ENCODE data around the gene TRAM2. TPM values are rescaled to one million over a fixed set of nuclear protein-coding genes. Genes with fewer than 3 reads are reported as not detected.

The TRAM2 gene
- total and polyA plus RNA-seq, 9 of the 15 experiments (the other 6 are each of a cell fraction or from before 2014, with no cell fraction given) = 2.6 to 13.3 (median 8.9) TPM

DNA sequence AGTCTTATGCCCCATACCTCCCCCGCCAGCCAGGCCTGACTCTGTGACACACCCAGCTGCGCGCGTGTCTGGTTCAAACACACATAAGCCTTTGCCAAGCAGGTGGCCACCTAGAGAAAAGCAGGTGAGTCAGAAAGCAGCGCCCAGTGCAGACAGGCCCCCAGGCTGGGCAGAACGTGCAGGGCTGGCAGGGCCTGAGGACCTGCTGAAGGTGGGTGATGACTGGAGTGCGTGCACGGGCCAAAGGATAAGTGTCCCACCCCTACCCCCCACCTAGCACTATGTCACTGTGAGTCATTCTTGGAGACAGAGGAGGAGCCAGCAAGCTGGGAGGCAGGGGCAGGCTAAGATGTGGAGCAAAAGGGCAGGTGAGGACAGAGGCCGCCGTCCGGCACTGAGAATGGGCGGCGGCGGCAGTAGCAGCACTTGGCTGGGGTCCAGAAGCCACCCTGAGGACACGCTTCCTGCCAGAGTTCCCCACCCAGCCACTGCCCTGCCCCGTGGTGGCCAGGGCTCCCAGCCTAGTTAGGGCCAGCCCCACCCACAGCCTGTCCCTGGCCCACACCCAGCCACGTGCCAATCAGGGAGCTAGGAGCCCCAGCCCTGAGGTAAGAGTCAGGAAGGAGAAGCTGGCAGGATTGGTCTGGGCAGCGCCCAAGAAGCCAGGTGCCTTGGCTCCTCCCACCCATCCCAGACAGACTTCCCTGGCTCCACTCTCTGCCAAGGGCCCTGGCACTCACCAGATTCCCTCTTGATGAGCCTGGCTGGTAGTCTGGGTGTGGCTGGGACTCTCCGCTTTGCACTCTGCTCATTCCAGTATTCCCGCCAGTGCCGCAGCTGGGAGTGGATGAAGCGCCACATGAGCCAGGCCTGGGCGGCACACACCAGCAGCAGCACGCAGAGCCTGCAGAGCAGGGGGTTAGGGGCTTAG, 72.7 kb downstream of the TRAM2 start (continued):
- no peak for TF ChIP-seq ZBTB17 (CRISPR knock-in tag; IDR thresholded peaks at IDR 0.05)
- TF ChIP-seq PRPF4 (IDR thresholded peaks at IDR 0.05; ENCODE audit: insufficient read depth, low read depth, low read length, poor library complexity, severe bottlenecking) = no peak
- TF ChIP-seq ZNF696 (CRISPR knock-in tag; conservative IDR thresholded peaks at IDR 0.05) = no peak
- peak; percentile 48; the same call in 1 of the 2 replicates for TF ChIP-seq TOE1 (IDR thresholded peaks at IDR 0.05; ENCODE audit: borderline replicate concordance)
- TF ChIP-seq TOE1 (CRISPR knock-in tag; IDR thresholded peaks at IDR 0.05; ENCODE audit: borderline replicate concordance, low read depth) = no peak
- no peak for TF ChIP-seq KLF13 (tag; IDR thresholded peaks at IDR 0.05; ENCODE audit: borderline replicate concordance, low read depth)
- TF ChIP-seq ZNF12 (CRISPR knock-in tag; IDR thresholded peaks at IDR 0.05) = no peak
- TF ChIP-seq KLF6 (CRISPR knock-in tag; IDR thresholded peaks at IDR 0.05; ENCODE audit: borderline replicate concordance) = no peak
- TF ChIP-seq SETDB1 (IDR thresholded peaks at IDR 0.05; ENCODE audit: low read length) = no peak
- no peak for TF ChIP-seq STAT5B (CRISPR knock-in tag; IDR thresholded peaks at IDR 0.05)
- peak; percentile 38; the same call in 1 of the 2 replicates for TF ChIP-seq EGR1 (conservative IDR thresholded peaks at IDR 0.05)
- no peak for TF ChIP-seq PHTF2 (CRISPR knock-in tag; IDR thresholded peaks at IDR 0.05)
- peak in 1 of 2 experiments; percentile 60; a peak in 1 of 4 replicates for TF ChIP-seq HDAC1 (IDR thresholded peaks at IDR 0.05)
- TF ChIP-seq PURB (CRISPR knock-in tag; IDR thresholded peaks at IDR 0.05; ENCODE audit: low read depth) = no peak
- 0 out of 2 replicates have a peak, but pooled peaks have one; percentile 27 for TF ChIP-seq HDAC8 (tag; IDR thresholded peaks at IDR 0.05)
- TF ChIP-seq, protein P1, sequence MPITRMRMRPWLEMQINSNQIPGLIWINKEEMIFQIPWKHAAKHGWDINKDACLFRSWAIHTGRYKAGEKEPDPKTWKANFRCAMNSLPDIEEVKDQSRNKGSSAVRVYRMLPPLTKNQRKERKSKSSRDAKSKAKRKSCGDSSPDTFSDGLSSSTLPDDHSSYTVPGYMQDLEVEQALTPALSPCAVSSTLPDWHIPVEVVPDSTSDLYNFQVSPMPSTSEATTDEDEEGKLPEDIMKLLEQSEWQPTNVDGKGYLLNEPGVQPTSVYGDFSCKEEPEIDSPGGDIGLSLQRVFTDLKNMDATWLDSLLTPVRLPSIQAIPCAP (CRISPR knock-in tag; IDR thresholded peaks at IDR 0.05; ENCODE audit: borderline replicate concordance) = no peak
- no peak for TF ChIP-seq ZNF175 (CRISPR knock-in tag; IDR thresholded peaks at IDR 0.05; ENCODE audit: low read depth)
- TF ChIP-seq ZNF586 (CRISPR knock-in tag; conservative IDR thresholded peaks at IDR 0.05) = no peak
- no peak for TF ChIP-seq FOXA1 (IDR thresholded peaks at IDR 0.05; ENCODE audit: borderline replicate concordance)
- TF ChIP-seq ZNF316 (IDR thresholded peaks at IDR 0.05) = no peak
- no peak for TF ChIP-seq BRD9 (IDR thresholded peaks at IDR 0.05; ENCODE audit: low read depth, partially characterized antibody)
- no peak for TF ChIP-seq NR2C2 (CRISPR knock-in tag; IDR thresholded peaks at IDR 0.05)
- TF ChIP-seq NR2C2 (tag; IDR thresholded peaks at IDR 0.05) = no peak
- TF ChIP-seq POU5F1 (IDR thresholded peaks at IDR 0.05; ENCODE audit: borderline replicate concordance, low read depth, low read length, partially characterized antibody) = no peak
- TF ChIP-seq CEBPZ (IDR thresholded peaks at IDR 0.05; ENCODE audit: borderline replicate concordance, low read depth, low read length) = no peak
